WTC11 (cell line): ENCODE measurements around the gene TMEM151B.

Source experiments
- CREM ChIP-seq: sonication (generic); formaldehyde crosslinking; IDR thresholded peaks from 2 replicates; pipeline ENCODE4 v1.8.1; 2022; ENCODE audit warnings: mild to moderate bottlenecking, missing genetic modification reagents, moderate library complexity
- OVOL2 ChIP-seq: fragments of 250-450 bp; sonication (Bioruptor Pico); IDR thresholded peaks from 2 replicates; pipeline ENCODE4 v1.9.0; 2021; ENCODE audit warnings: mild to moderate bottlenecking, borderline replicate concordance
- TF ChIP-seq, protein P1 (sequence below): fragments of 200-600 bp; IDR thresholded peaks from 2 replicates; pipeline ENCODE4 v1.8.0; 2022; ENCODE audit warnings: antibody characterized with exemption
- TF ChIP-seq, protein P2 (sequence below): sonication (generic); formaldehyde crosslinking; conservative IDR thresholded peaks from 2 replicates; pipeline ENCODE4 v1.8.1; 2022; ENCODE audit warnings: mild to moderate bottlenecking, missing genetic modification reagents
- TF ChIP-seq, protein P3 (sequence below): fragments of 250-450 bp; sonication (Bioruptor Pico); IDR thresholded peaks from 2 replicates; pipeline ENCODE4 v1.8.0; 2021; ENCODE audit warnings: mild to moderate bottlenecking
- TF ChIP-seq, protein P4 (sequence below): fragments of 250-450 bp; sonication (Bioruptor Pico); IDR thresholded peaks from 2 replicates; pipeline ENCODE4 v1.9.0; 2021; ENCODE audit warnings: mild to moderate bottlenecking

DNA sequence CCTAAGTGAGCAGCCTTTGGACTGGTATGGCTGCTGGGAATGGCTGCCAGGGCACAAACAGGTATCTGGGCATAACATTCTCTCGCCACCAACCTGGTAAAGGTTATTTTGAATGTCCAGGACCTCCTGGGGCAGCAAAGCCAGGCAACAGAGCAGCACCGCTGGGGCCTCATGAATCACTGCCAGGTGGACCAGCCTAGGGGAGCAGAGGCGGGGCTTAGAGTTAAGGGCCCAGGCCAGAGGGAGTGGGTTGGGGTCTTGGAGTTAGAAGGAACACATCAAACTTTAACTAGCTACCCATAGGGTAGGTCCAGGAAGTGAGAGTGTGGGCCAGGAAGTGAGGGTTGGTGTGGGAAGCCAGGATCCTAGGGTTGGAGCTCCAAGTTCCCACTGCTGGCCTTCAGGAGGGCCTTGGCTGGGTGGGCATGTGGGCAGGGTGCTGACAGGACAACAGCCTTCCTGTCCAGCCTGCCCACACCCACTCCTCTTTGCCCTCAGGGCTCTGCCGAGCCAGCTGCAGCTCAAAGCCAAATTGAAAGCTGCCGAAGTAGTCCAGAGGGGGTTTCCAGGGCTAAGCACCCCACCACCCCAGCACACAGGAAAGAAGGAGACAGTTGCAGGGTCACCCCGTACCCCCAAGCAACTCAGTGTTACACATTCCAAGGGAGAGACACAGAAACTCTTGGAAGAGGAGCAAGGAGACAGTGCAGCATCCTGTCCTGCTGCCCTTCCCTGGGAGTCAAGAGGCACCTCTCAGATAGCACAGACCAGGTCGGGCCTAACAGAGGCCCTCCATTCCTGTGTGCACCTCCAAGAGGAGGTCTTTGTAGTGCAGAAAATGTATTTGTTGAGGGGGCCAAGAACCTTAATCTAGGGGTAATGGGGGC is 7.5 kb upstream of the TMEM151B start:
- TF ChIP-seq, protein P1, sequence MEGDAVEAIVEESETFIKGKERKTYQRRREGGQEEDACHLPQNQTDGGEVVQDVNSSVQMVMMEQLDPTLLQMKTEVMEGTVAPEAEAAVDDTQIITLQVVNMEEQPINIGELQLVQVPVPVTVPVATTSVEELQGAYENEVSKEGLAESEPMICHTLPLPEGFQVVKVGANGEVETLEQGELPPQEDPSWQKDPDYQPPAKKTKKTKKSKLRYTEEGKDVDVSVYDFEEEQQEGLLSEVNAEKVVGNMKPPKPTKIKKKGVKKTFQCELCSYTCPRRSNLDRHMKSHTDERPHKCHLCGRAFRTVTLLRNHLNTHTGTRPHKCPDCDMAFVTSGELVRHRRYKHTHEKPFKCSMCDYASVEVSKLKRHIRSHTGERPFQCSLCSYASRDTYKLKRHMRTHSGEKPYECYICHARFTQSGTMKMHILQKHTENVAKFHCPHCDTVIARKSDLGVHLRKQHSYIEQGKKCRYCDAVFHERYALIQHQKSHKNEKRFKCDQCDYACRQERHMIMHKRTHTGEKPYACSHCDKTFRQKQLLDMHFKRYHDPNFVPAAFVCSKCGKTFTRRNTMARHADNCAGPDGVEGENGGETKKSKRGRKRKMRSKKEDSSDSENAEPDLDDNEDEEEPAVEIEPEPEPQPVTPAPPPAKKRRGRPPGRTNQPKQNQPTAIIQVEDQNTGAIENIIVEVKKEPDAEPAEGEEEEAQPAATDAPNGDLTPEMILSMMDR, result no peak
- TF ChIP-seq OVOL2 (CRISPR knock-in tag) (no peak), CREM (CRISPR knock-in tag) (no peak)
- TF ChIP-seq, protein P2, sequence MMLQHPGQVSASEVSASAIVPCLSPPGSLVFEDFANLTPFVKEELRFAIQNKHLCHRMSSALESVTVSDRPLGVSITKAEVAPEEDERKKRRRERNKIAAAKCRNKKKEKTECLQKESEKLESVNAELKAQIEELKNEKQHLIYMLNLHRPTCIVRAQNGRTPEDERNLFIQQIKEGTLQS (CRISPR knock-in tag), result no peak
- TF ChIP-seq, protein P3, sequence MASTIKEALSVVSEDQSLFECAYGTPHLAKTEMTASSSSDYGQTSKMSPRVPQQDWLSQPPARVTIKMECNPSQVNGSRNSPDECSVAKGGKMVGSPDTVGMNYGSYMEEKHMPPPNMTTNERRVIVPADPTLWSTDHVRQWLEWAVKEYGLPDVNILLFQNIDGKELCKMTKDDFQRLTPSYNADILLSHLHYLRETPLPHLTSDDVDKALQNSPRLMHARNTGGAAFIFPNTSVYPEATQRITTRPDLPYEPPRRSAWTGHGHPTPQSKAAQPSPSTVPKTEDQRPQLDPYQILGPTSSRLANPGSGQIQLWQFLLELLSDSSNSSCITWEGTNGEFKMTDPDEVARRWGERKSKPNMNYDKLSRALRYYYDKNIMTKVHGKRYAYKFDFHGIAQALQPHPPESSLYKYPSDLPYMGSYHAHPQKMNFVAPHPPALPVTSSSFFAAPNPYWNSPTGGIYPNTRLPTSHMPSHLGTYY (CRISPR knock-in tag), result no peak
- TF ChIP-seq, protein P4, sequence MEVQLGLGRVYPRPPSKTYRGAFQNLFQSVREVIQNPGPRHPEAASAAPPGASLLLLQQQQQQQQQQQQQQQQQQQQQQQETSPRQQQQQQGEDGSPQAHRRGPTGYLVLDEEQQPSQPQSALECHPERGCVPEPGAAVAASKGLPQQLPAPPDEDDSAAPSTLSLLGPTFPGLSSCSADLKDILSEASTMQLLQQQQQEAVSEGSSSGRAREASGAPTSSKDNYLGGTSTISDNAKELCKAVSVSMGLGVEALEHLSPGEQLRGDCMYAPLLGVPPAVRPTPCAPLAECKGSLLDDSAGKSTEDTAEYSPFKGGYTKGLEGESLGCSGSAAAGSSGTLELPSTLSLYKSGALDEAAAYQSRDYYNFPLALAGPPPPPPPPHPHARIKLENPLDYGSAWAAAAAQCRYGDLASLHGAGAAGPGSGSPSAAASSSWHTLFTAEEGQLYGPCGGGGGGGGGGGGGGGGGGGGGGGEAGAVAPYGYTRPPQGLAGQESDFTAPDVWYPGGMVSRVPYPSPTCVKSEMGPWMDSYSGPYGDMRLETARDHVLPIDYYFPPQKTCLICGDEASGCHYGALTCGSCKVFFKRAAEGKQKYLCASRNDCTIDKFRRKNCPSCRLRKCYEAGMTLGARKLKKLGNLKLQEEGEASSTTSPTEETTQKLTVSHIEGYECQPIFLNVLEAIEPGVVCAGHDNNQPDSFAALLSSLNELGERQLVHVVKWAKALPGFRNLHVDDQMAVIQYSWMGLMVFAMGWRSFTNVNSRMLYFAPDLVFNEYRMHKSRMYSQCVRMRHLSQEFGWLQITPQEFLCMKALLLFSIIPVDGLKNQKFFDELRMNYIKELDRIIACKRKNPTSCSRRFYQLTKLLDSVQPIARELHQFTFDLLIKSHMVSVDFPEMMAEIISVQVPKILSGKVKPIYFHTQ (CRISPR knock-in tag), result no peak
